Gastroesophageal sphincter (tissue), 3 donors: ENCODE data around the gene SLIT3.

Experiments
- EP300 ChIP-seq: sonication (generic); formaldehyde crosslinking; IDR thresholded peaks from one replicate; pipeline ENCODE4 v1.6.1; 2017; ENCODE audit warnings: antibody characterized with exemption, mild to moderate bottlenecking
- POLR2A ChIP-seq, 2 donors: fragments of 450-650 bp; IDR thresholded peaks; one replicate each; pipeline ENCODE4 v1.6.1; 2017; ENCODE audit warnings: antibody characterized with exemption in 2 of 2, mild to moderate bottlenecking in 2 of 2, moderate library complexity in 1 of 2
- POLR2AphosphoS5 ChIP-seq: sonication (generic); formaldehyde crosslinking; IDR thresholded peaks from one replicate; pipeline ENCODE4 v1.6.1; 2017; ENCODE audit warnings: antibody characterized with exemption
- TF ChIP-seq, protein P1 (sequence below), 4 experiments: fragments of 200-600 bp in 2 of 4; fragments of 450-650 bp in 2 of 4; sonication (generic) in 1 of 4; IDR thresholded peaks; one replicate each; pipeline ENCODE4 v1.5.1; 2017 to 2019; ENCODE audit warnings: antibody characterized with exemption in 4 of 4, mild to moderate bottlenecking in 2 of 4, moderate library complexity in 2 of 4

GRCh38 chr5:169299191-169299662 is 1.7 kb downstream of the SLIT3 start:
- TF ChIP-seq, protein P1, sequence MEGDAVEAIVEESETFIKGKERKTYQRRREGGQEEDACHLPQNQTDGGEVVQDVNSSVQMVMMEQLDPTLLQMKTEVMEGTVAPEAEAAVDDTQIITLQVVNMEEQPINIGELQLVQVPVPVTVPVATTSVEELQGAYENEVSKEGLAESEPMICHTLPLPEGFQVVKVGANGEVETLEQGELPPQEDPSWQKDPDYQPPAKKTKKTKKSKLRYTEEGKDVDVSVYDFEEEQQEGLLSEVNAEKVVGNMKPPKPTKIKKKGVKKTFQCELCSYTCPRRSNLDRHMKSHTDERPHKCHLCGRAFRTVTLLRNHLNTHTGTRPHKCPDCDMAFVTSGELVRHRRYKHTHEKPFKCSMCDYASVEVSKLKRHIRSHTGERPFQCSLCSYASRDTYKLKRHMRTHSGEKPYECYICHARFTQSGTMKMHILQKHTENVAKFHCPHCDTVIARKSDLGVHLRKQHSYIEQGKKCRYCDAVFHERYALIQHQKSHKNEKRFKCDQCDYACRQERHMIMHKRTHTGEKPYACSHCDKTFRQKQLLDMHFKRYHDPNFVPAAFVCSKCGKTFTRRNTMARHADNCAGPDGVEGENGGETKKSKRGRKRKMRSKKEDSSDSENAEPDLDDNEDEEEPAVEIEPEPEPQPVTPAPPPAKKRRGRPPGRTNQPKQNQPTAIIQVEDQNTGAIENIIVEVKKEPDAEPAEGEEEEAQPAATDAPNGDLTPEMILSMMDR (IDR thresholded peaks at IDR 0.05) = no peak
- TF ChIP-seq POLR2AphosphoS5 (no peak), POLR2A (IDR thresholded peaks at IDR 0.05) (no peak), EP300 (no peak)
